Femur (tissue), 1 donor: ENCODE data around the gene PLEKHA5.

Experiments used
- DNase-seq: peaks from one replicate; pipeline ENCODE4 v3.0.0-alpha.2; 2017

The PLEKHA5 gene

DNA sequence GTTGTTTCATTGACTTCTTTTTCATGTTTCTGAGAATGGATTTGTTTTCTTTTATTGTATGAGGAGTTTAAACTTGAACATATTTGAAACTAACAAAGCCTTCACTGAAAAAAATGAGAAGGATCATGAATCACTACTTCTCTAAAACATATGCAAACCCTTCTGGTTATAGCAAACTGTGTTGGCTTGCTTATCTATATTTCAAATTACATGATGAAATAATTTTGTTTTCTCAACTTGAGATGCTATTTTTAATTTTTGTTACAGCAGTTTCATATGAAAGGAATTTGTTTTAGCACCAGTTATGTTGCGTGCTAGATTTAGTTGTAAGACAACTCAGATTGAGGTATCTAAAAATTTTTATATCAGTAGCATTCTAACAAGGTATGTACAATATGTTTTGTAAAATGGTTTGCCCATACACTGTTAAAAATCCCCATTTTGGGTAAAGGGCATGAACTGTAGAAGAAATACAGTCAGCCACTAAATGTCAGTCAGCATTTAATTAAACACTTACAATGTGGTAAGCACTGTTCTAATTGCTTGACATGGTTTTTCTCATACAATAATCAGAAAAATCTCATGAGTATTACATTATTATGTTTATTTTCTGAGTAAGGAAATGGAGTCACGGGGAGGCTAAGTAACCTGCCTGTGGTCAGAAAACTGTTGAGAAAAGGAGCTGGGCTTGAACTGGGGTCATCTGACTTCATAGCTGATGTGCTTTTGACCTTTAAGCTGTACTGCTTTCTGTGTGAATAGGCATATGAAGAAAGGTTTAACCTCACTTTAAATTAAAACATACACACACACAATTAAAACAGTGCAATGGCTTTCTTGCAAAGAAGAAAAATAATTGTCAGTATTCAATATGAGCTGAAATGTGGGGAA is 105.7 kb downstream of the PLEKHA5 start:
- no peak for DNase-seq

DNA sequence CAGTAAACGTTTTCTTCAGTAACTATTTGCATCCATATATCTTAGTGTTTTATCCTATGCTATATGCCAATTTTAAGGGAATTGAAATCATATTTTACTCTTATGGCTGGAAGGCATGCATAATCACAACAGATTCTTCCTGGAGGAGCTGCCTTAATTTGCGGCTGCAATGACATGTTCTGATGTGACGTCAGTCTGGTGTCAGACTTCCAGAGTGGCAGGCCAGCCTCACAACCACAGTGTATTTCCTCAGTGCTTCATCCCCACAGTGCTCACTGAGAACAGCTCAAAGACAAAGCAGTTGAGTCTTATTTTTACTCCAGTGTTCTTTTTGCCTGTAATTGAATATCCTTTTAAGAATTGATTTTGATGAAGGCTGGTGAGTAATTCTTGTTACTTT is 107.1 kb downstream of the PLEKHA5 start:
- DNase-seq: peak; percentile 59

DNA sequence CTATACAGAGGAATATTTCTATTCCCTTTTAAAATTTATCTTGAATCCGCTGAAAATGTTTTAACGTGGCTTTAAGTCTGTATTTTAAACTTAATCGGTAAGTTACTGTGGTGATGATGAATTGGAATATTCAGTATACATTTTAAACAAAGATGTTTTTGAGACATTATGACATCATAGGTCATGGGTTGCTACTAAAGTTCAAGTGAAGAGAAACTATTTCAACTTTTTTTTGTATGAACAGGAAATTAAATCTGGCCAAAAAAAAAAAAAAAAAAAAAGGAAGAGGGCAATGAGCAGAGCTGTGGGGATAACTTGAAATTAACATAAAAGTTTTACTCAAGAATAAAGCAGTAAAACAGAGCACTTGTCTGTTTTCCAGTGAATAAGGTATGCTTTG is 109.0 kb downstream of the PLEKHA5 start:
- no peak for DNase-seq

DNA sequence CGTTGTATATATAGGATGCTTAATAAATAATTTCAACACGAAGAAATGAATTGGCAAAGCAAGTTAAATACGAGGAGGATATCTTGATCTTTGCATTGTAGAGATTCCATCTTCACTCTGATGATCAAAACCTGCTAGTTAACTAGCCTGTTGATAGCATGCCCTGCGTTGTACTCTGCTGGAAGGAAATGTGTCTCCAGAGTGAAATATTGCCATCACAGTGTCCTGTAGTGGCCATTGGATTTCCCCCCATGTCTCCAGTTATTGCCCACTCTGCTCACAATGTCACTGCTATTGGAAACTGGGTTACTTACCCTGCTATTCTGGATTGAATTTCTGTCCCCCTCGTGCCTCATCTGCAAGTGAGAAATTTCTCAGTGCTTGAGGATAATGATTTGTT is 109.6 kb downstream of the PLEKHA5 start:
- no peak for DNase-seq

DNA sequence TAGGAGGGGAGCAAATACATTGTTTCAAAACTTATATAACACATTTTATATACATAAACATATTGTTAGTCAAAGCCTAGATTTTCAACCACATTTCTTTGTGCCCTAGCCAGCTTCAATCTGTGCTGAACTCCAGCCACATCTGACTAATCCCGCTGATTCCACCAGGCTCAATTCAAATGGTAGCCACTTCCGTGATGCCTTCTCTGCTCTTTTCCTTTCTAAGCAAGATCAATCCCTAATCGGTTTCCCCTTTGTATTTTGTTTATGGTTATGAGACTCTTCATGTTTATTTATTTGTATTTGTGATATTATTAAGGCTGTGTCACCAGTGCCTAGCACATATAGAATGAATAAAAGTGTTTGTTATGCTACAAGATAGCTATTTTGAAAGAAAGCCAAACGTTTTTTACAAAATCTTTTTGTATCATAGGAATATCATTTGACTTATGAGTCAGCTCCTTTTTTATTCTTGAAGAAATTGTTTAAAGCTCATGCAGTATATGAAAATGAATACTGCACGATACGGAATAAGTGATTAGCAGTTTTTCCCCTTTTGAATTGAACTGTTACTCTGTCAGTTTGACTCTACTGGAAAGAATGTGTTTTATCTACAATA is 110.2 kb downstream of the PLEKHA5 start:
- DNase-seq: no peak

DNA sequence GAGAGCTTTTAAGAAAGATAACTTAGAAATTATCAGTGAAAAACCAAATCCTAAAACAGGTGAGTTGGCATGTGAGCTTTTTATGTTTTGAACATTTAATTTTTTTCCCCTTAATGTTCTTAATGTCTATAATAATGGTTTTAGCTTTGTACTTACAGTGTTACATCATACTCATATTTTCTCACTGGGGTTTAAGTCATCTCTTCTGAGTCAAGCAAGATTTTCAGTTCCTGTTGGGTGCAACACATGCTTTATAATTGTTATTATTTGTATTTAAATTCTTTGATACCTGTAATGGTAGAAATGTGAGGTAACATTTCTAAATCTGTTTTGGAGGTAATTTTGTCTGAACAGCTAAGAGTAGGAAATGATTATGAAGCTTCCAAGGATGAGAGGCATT is 113.0 kb downstream of the PLEKHA5 start:
- no peak for DNase-seq

DNA sequence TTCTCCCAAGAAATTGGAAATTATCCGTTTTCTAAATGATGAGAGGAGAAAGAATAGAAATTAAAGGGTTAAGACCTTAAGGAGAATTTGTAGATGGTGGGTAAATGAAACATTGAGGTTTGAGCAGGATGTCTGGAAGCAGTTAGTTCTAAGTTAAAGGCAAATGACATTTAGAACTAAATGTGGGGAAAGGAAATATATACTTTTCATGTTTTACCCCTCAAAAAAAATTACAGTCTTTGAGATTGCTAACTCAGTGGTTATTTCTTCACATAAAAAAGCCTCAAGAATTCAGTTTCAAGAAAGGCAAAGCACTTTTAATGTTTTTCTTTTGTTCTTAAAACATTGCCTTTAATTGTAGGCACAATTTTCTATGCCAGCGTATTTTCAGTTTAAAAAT is 114.0 kb downstream of the PLEKHA5 start:
- no peak for DNase-seq

DNA sequence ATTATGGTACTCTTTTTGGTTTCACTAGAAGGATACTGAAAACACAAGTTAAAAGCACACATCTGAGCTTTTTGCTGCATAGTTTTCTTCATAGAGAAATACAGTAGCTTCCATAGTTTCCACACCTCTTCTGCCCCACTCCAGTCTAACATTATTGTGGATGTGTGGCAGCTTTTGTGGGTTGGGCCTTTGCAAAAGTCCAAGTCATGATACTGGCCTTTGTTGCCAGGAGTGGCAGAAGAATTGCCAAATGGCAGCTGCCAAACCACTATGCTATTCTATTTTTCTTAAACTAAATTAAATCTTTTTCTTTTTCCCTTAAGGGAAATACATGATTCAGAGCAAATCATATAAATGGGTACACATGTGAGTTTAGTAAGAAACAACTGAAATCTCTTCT is 114.8 kb downstream of the PLEKHA5 start:
- peak; percentile 65 for DNase-seq

DNA sequence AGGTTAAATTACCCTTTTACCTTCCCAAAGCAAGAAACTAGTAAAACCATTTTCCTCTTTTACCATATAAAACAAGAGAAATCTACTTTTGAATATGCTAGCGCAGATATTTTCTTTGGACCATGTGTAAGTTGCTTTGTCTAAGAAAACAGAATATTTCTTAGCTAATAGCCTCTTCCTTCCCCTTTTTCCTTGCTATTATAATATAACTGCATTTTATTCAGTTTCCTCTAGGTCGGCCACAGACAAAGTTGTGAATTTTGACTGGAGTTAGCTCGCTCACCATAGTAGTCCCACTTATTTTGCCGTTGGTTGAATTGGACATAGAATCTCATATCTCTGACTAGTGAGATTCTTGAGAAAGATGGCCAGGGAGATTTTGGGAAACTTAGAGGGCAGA is 115.6 kb downstream of the PLEKHA5 start:
- DNase-seq: no peak

DNA sequence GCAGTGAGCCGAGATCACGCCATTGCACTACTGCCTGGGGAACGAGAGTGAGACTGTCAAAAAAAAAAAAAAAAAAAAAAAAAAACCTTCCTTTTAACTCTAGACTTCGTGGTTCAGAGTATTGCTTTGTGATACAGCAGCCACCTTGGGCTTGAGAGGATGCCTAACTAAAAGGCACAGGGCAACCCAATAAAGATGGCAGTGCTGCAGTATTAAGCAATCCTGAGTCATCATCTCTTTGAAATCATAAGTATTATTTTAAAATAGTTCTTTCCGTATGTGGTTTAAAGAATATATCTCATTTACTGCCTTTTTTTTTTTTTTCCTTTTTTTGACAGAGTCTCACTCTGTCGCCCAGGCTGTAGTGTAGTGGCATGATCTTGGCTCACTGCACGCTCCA is 116.1 kb downstream of the PLEKHA5 start:
- DNase-seq: no peak

DNA sequence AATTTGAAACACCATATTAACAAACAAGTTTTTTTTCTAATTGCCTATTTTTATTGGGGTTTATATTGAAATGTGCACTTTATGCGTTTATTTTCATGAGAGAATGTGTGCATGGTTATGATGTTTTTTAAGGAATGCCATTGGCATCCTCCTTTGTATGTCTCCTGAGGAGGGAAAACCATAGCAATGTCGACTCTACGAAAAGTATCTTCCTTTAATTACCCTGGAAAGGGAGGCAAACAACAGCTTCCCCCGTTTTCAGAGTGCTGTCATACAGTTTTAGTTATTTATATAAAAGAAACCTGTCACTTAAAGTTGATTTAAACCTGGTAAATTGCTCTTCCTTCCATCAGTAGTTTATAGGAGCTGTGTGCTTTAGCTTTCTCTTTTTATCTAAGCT is 117.4 kb downstream of the PLEKHA5 start:
- no peak for DNase-seq

DNA sequence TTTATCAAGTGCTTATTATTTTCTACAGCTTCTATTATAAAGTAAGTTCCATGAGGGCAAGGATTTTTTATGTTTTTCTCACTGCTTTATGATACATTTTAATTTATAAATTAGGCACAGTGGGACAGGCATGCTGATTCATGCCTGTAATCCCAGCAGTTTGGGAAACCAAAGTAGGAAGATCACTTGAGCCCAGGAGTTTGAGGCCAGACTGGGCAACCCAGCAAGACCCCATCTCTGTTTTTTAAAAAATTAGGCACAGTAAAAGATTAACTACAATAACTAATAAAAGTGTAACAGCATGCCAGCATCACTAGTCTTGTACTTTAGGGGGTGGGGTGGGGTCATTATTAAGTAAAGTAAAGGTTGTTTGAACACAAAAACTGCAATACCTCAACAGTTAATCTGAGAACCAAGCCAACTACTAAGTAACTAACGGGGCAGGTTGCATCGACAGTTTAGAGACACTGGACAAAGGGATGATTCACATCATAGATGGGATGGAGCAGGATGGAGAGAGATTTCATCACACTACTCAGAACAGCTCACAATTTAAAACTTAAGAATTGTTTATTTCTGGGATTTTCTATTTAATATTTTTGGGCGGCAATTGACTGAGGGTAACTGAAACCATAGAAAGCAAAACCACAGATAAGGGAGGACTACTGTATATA is 119.5 kb downstream of the PLEKHA5 start:
- no peak for DNase-seq

DNA sequence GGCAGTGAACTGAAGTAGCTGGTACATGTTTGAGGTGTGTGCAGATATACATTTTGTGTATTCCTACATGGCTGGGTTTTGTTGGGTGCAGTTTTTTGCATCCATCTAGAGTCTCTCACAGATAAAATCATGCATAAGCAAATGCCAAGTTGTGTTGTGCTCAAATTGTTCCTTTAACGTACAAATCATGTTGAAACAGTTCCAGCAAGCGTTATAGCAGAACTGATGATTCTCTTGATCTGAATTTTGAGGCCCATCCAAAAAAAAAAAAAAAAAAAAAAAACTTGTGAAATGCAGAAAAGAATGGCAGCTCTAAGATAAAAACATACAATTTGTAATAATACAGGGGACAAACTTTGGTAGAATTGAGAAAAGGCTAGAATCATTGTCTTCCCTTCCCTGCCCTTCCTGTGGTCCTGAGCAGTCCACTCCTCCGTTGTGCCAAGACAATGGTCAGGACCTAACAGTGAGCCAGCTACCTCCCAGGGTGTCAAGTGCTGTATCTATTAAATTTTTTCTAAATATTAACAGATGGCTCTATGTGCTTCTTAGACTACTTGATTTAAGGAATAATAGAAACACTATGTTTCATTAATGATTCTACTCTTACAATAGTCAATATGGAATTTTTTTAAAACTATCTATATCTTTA is 122.1 kb downstream of the PLEKHA5 start:
- DNase-seq: no peak

DNA sequence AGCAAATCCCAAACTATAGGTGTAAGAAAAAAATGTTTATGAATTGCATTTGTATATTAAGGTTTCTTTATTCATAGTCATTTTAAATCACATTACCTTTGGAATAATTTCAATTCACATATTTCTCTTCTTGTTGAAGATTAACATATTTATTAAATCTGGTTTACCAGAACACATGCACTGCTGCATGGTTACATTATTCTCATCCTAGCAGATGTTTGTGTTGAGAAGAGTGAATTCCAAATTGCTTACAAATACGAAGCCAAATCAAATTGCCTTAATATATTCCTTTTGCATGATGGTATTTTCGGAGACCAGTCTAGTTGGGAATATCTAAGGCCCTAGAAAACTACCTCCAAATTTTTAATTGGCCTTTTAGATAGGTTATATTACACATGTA is 130.6 kb downstream of the PLEKHA5 start:
- DNase-seq: no peak

DNA sequence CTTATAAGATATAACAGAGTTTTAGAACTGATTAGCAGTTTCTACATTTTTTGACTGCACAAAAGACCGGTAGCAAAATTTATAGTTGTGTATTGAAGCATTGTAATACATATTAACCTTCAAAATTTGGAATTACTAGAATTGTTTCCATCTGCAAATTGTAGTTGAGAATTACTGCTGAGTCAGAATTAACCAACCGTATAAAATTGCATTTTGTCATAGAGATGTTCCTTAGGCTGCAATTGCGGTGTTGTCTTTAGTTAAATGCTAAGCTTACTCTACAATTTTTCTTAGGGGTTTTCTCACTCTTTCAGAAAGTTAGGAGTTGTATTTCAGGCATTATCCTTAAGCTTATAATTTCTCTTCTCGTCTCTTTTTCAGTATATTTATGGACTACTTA is 132.2 kb downstream of the PLEKHA5 start:
- no peak for DNase-seq

DNA sequence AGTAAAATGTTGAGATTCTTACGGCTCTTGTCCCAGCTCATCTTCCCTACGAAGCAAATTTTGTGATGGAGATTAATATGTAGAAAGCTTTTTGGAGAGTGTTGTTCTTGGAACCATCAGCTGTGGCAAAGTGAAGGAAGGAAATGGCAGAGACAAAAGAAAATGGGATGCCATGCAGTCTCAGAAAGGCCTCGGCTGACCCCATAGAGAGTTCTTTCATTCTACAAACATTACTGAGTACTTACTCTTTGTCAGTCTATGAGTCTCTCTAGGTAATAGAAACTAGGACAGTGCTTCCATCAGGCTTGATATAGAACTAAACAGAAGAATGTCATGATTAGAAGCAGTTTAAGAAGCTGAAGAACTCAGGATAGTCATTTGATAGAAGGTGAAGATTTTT is 134.1 kb downstream of the PLEKHA5 start:
- DNase-seq: no peak

DNA sequence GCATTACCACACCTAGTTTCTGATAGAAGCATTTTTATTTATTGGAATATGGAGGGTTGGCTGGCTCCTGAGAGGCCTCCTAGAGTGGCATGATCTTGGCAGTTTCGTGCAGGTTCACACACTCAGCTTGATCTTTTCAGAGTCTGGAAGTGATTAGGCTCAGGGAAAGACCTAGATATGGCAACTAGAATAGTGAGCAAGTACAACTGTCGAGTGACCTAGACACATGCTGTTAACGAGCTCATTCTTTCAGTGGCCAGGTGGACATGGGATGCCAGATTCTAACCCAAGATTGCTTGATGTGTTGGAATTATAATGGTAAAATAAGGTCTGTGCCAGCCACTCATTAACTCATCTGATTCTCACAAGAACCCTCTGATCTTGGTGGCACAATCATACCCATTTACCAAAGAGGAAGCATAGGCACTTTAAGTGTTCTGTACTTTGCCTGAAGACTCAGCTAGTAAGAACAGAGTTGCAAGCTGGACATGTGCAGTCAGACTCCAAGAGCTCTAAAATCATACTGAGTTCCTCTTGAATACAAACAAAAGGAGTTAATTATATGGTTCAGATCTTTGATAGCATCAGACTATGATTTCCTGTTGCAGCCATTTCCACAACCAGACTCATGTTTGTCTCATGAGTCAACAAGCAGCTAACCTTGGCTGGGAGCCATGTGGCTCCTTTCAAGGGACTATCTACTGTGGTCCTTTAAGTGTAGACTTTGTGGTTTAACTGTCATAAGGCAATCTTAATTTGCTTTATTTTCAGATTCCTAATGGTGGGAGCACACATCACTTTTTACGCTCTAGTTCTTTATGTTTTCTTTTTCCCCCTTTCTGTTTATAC is 144.2 kb downstream of the PLEKHA5 start:
- DNase-seq: peak; percentile 63

DNA sequence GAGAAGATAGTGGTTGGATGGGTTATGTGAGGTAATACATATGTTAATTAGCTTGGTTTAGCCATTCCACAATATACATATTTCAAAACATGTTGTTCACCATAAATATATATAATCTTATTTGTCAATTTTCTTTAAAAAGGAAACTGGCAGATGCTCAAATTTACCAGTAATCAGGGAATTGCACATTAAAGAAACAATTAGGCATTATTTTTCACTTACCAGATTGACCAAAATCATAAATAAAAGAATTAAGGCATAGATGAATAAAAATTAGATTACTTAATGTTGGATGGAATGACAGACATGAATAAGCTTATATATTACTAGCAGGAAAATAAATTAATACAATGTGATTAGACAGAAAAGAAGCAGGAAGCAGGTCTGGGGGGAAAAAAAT is 147.2 kb downstream of the PLEKHA5 start:
- no peak for DNase-seq

DNA sequence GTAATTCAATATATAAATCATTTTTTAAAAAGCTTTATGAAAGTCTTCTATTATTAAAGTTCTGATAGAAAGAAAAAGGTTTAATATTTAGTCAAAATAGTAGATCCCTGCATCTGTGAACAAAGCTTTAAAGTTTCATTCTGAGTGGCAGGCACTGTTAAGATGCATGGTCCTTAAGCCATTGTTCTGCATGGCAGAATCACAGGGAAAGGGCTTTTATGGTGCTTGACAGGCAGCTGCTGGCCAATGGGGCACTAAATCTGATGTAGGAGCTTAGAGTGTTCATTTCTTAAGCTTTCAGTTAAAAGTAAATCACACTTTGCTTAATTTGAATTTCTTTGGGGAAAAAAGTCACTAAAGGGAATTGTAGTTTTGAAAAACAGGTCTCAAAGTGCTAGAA is 148.2 kb downstream of the PLEKHA5 start:
- DNase-seq: no peak

DNA sequence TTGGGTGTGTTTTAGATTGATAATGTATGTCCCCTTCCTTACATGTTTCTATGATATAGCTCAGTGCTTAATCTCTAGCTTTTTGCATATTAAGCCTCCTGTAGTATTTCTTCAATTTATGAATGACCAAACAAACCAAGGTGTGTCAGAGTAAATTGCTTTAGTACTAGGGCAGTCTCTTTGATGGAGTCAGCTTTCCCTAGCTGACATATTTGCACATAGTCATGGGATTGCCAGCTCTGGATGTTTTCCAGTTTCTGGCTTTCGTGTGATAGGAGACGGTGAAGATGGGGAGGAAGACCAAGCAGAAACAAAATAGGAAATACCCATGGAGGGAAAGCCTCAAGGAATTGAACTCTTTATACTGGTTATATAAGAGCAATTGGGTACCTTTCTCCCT is 148.9 kb downstream of the PLEKHA5 start:
- no peak for DNase-seq

DNA sequence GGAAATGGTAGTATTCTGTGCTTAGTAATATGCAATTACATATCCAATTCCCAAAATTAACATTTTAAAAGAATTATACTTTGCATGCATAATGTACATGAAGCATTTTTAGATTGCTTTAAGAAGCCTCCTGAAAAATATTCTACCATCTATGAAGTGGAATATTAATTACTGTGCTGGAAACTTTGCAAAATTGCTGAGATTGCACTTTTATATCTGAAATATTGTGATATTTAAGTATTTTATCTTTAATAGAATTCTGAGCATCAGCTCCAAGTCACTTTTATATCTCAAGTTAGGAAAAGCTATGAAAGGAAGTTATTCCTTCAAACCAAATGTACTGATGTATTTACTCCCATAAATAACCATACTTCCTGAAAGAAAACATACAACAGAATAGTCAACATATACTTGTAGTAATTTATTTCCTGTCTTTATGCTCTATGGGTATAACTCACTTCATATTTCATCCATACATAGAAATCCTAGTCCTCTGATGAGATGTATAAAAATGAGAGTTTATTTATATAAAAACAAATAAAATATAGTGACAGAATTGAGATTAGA is 152.7 kb downstream of the PLEKHA5 start:
- DNase-seq: no peak

DNA sequence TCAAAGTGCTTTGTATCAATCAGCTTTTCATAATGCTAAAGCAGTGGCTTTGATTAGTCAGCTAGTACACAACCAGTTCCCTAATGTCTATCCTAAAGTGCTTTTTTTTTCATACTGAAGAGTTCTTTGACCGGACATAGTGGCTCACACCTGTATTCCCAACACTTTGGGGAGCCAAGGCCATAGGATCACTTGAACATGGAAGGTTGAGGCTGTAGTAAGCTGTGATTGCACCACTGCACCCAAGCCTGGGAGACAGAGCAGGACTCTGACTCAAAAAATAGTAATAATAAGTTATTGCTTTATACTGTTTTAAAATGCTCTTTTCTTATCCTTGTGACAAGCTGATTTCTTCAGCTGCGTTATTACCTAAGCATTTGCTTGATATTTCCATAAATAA is 155.1 kb downstream of the PLEKHA5 start:
- no peak for DNase-seq
